ENCODE data around the gene CAMTA1.

DNA sequence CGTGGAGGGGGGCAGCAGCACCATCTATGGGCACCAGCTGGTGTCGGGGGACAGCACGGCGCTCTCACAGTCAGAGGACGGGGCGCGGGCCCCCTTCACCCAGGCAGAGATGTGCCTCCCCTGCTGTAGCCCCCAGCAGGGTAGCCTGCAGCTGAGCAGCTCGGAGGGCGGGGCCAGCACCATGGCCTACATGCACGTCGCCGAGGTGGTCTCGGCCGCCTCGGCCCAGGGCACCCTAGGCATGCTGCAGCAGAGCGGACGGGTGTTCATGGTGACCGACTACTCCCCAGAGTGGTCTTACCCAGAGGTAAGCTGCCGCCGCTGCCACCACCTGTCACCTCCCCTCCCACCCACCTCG lies 879.6 kb downstream of the CAMTA1 start:
- no peak for TF ChIP-seq ZFP30 (CRISPR knock-in tag; IDR thresholded peaks at IDR 0.05)
- TF ChIP-seq, protein P1, sequence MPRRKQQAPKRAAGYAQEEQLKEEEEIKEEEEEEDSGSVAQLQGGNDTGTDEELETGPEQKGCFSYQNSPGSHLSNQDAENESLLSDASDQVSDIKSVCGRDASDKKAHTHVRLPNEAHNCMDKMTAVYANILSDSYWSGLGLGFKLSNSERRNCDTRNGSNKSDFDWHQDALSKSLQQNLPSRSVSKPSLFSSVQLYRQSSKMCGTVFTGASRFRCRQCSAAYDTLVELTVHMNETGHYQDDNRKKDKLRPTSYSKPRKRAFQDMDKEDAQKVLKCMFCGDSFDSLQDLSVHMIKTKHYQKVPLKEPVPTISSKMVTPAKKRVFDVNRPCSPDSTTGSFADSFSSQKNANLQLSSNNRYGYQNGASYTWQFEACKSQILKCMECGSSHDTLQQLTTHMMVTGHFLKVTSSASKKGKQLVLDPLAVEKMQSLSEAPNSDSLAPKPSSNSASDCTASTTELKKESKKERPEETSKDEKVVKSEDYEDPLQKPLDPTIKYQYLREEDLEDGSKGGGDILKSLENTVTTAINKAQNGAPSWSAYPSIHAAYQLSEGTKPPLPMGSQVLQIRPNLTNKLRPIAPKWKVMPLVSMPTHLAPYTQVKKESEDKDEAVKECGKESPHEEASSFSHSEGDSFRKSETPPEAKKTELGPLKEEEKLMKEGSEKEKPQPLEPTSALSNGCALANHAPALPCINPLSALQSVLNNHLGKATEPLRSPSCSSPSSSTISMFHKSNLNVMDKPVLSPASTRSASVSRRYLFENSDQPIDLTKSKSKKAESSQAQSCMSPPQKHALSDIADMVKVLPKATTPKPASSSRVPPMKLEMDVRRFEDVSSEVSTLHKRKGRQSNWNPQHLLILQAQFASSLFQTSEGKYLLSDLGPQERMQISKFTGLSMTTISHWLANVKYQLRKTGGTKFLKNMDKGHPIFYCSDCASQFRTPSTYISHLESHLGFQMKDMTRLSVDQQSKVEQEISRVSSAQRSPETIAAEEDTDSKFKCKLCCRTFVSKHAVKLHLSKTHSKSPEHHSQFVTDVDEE (CRISPR knock-in tag; IDR thresholded peaks at IDR 0.05) = no peak
- no peak for TF ChIP-seq TCF4 (CRISPR knock-in tag; IDR thresholded peaks at IDR 0.05; ENCODE audit: borderline replicate concordance)
- TF ChIP-seq TOX (CRISPR knock-in tag; IDR thresholded peaks at IDR 0.05; ENCODE audit: borderline replicate concordance) = no peak
- TF ChIP-seq, protein P2, sequence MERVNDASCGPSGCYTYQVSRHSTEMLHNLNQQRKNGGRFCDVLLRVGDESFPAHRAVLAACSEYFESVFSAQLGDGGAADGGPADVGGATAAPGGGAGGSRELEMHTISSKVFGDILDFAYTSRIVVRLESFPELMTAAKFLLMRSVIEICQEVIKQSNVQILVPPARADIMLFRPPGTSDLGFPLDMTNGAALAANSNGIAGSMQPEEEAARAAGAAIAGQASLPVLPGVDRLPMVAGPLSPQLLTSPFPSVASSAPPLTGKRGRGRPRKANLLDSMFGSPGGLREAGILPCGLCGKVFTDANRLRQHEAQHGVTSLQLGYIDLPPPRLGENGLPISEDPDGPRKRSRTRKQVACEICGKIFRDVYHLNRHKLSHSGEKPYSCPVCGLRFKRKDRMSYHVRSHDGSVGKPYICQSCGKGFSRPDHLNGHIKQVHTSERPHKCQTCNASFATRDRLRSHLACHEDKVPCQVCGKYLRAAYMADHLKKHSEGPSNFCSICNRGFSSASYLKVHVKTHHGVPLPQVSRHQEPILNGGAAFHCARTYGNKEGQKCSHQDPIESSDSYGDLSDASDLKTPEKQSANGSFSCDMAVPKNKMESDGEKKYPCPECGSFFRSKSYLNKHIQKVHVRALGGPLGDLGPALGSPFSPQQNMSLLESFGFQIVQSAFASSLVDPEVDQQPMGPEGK (CRISPR knock-in tag; IDR thresholded peaks at IDR 0.05; ENCODE audit: borderline replicate concordance) = no peak
- TF ChIP-seq PPARA (CRISPR knock-in tag; IDR thresholded peaks at IDR 0.05; ENCODE audit: borderline replicate concordance) = no peak
- TF ChIP-seq ISL1 (CRISPR knock-in tag; IDR thresholded peaks at IDR 0.05) = no peak
- no peak for TF ChIP-seq RARB (CRISPR knock-in tag; IDR thresholded peaks at IDR 0.05)
- TF ChIP-seq ESRRG (CRISPR knock-in tag; IDR thresholded peaks at IDR 0.05) = no peak
- TF ChIP-seq ZNF8 (CRISPR knock-in tag; IDR thresholded peaks at IDR 0.05) = no peak
- no peak for TF ChIP-seq OSR1 (CRISPR knock-in tag; IDR thresholded peaks at IDR 0.05)
- no peak for TF ChIP-seq GLIS3 (CRISPR knock-in tag; IDR thresholded peaks at IDR 0.05)
